HG03103 (cell line): ENCODE measurements around the gene TLR1.
A peak's percentile ranks its signal among the peaks of the same experiment; 100 is the strongest.
"Not testable (repeated sequence)": the region's sequence is repeated elsewhere in the genome, so short reads cannot be mapped to it uniquely, and the experiment has no call there.

Source experiments
- ATAC-seq: cut with Tn5 transposase; IDR thresholded peaks from one replicate; pipeline ENCODE4 v1.9.1; 2021; ENCODE audit warnings: low read depth; ENCODE audit not compliant: unreplicated experiment

The TLR1 gene

GRCh38 chr4:38811297-38811696, 6.7 kb upstream of the TLR1 start:
- ATAC-seq = no peak

GRCh38 chr4:38807462-38807861, 2.9 kb upstream of the TLR1 start:
- not testable (repeated sequence) for ATAC-seq

GRCh38 chr4:38806251-38806650, 1.7 kb upstream of the TLR1 start:
- not testable (repeated sequence) for ATAC-seq

- ATAC-seq = peak; percentile 71
Measured at GRCh38 chr4:38805530-38806145, 1.0 kb upstream of the TLR1 start.

- ATAC-seq = peak; percentile 41
Measured at GRCh38 chr4:38803833-38804653, 548 bp downstream of the TLR1 start.

GRCh38 chr4:38802561-38803355, 1.8 kb downstream of the TLR1 start:
- ATAC-seq = no peak

GRCh38 chr4:38800961-38801450, 3.6 kb downstream of the TLR1 start:
- ATAC-seq = no peak

- ATAC-seq = no peak
Measured at GRCh38 chr4:38800366-38800765, 4.2 kb downstream of the TLR1 start.

GRCh38 chr4:38795087-38795486, 9.5 kb downstream of the TLR1 start:
- no peak for ATAC-seq

- ATAC-seq = no peak
Measured at GRCh38 chr4:38794051-38794450, 10.5 kb downstream of the TLR1 start.

GRCh38 chr4:38791010-38791409, 13.6 kb downstream of the TLR1 start:
- no peak for ATAC-seq

- ATAC-seq = no peak
Measured at GRCh38 chr4:38788317-38788716, 16.3 kb downstream of the TLR1 start.

- ATAC-seq = no peak
Measured at GRCh38 chr4:38787693-38788092, 16.9 kb downstream of the TLR1 start.

GRCh38 chr4:38785901-38786402, 18.6 kb downstream of the TLR1 start:
- ATAC-seq = peak; percentile 45

- no peak for ATAC-seq
Measured at GRCh38 chr4:38785041-38785790, 19.4 kb downstream of the TLR1 start.

GRCh38 chr4:38784141-38784540, 20.4 kb downstream of the TLR1 start:
- ATAC-seq = no peak

GRCh38 chr4:38783109-38783460, 21.5 kb downstream of the TLR1 start:
- ATAC-seq = no peak

- peak; percentile 53 for ATAC-seq
Measured at GRCh38 chr4:38782452-38783108, 22.0 kb downstream of the TLR1 start, which contains the start of gene TLR10. Gene TLR10, minus strand, starts transcription at chr4:38782990. Its CDS starts 7,400 bp downstream, at chr4:38775590.

- ATAC-seq = no peak
Measured at GRCh38 chr4:38781854-38782261, 22.7 kb downstream of the TLR1 start.
